GM12878 (cell line): ENCODE results near the gene PCSK1N. TPM values are rescaled to one million over a fixed set of nuclear protein-coding genes. Genes with fewer than 3 reads are reported as not detected.

Experiments used
- ATAC-seq: fragments of 200-7000 bp; cut with Tn5 transposase; 3 replicates; pipeline ENCODE4 v1.9.1; 2020; ENCODE audit warnings: mild to moderate bottlenecking, moderate library complexity
- BruUV-seq: library from RNA; stranded (reverse); fragments of 400-500 nt; replicated peaks from 2 replicates; lab custom pipeline; 2021; lab: Mats Ljungman, UMichigan
- CTCF ChIA-PET: fragments of 300-600 bp; sonication (Branson Sonifier 250); formaldehyde crosslinking; extraction: SDS; loops from one replicate; lab custom pipeline; 2021; ENCODE audit warnings: inconsistent platforms; lab: Yijun Ruan, JAX
- POLR2A ChIA-PET: fragments of 350-600 bp; formaldehyde crosslinking; extraction: SDS; loops from one replicate; lab custom pipeline; 2021; ENCODE audit warnings: inconsistent platforms; lab: Charles Lee
- RAD21 ChIA-PET: fragments of 300-600 bp; sonication (Branson Sonifier 250); formaldehyde crosslinking; loops from one replicate; lab custom pipeline; 2023; ENCODE audit warnings: antibody characterized with exemption; ENCODE audit not compliant: unreplicated experiment; lab: Charles Lee
- SMC1A ChIA-PET: fragments of 300-600 bp; sonication (Branson Sonifier 250); formaldehyde crosslinking; loops from one replicate; lab custom pipeline; 2023; ENCODE audit not compliant: unreplicated experiment, uncharacterized antibody; lab: Charles Lee
- DNase-seq: peaks from one replicate; pipeline ENCODE4 v3.0.0-alpha.2; 2011; ENCODE audit warnings: low read depth, low spot score
- FAIRE-seq: peaks from 3 replicates; lab custom pipeline; 2011; peaks lifted over from hg19 to GRCh38; lab: Jason Lieb, UNC
- H2AFZ ChIP-seq: 2 replicates; pipeline ENCODE4 v1.6.0; 2011; ENCODE audit warnings: low read depth, low read length, control low read depth; ENCODE audit not compliant: control insufficient read depth
- H3K27ac ChIP-seq: 2 replicates; pipeline ENCODE4 v1.5.1; 2011; ENCODE audit warnings: control low read depth; ENCODE audit not compliant: control insufficient read depth, insufficient read depth
- H3K27me3 ChIP-seq, 2 experiments: replicated peaks in 1 of 2; 2 replicates each; pipeline versions ENCODE4 v1.6.0 to v1.6.1; 2011; ENCODE audit warnings: low read length in 1 of 2; ENCODE audit not compliant: control insufficient read depth in 2 of 2, insufficient read depth in 2 of 2
- H3K36me3 ChIP-seq, 2 experiments: 2 replicates each; pipeline ENCODE4 v1.5.1; 2011; ENCODE audit warnings: low read length in 1 of 2; ENCODE audit not compliant: control insufficient read depth in 2 of 2, insufficient read depth in 2 of 2
- H3K4me1 ChIP-seq: 2 replicates; pipeline ENCODE4 v1.6.1; 2011; ENCODE audit warnings: mild to moderate bottlenecking, low read length, moderate library complexity, mixed read lengths; ENCODE audit not compliant: control insufficient read depth, insufficient read depth
- H3K4me2 ChIP-seq: 2 replicates; pipeline ENCODE4 v1.6.0; 2011; ENCODE audit warnings: control low read depth; ENCODE audit not compliant: control insufficient read depth, insufficient read depth
- H3K4me3 ChIP-seq: fragments of 200-600 bp; sonication (generic); 2 replicates; pipeline ENCODE4 v1.5.1; 2016
- H3K79me2 ChIP-seq: 2 replicates; pipeline ENCODE4 v1.6.0; 2011; ENCODE audit warnings: low read length; ENCODE audit not compliant: control insufficient read depth, insufficient read depth
- H3K9ac ChIP-seq: 2 replicates; pipeline ENCODE4 v1.8.0; 2011; ENCODE audit warnings: low read length, control low read depth, mixed read lengths; ENCODE audit not compliant: control insufficient read depth, insufficient read depth
- H3K9me3 ChIP-seq: replicated peaks from 3 replicates; pipeline ENCODE4 v1.5.1; 2011; ENCODE audit warnings: mild to moderate bottlenecking, low read length; ENCODE audit not compliant: control insufficient read depth, insufficient read depth
- H4K20me1 ChIP-seq: 2 replicates; pipeline ENCODE4 v1.6.0; 2011; ENCODE audit not compliant: control insufficient read depth, insufficient read depth
- ZNF687 ChIP-seq: fragments of 450-650 bp; IDR thresholded peaks from 2 replicates; pipeline ENCODE4 v1.6.1; 2017; ENCODE audit warnings: mild to moderate bottlenecking, moderate library complexity
- WGBS: methylation state at CpG from one replicate; pipeline ENCODE4 v1.1.6; 2016; ENCODE audit warnings: low lambda C conversion rate; ENCODE audit not compliant: insufficient replicate concordance, insufficient coverage; ENCODE audit errors: missing lambda C conversion rate; 5-methylcytosine and 5-hydroxymethylcytosine counted together
- in situ Hi-C: fragments of 300-500 bp; cut with MboI; formaldehyde crosslinking; loops from 9 replicates; pipeline ENCODE4 v1.14.3; 2018; ENCODE audit warnings: mixed read lengths
- intact Hi-C: fragments of 100-400 bp; cut with micrococcal nuclease; formaldehyde crosslinking; loops from one replicate; pipeline ENCODE4 v1.14.2; 2022; ENCODE audit not compliant: unreplicated experiment
- polyA plus RNA-seq, 11 experiments: library from polyadenylated mRNA; depleted of rRNA in 4 of 11; unstranded in 6 of 11; stranded (reverse) in 5 of 11; fragments of >200 nt; fragmentation: Nextera tagmentation in 4 of 11; fragmentation: Illumina TruSeq in 1 of 11; extraction: Ambion mirVana in 4 of 11; extraction: Trizol in 1 of 11; gene quantifications; 1 replicate in 1 of 11; 2 replicates in 10 of 11; pipeline versions ENCODE4 v1.2.1 to v1.2.3, GENCODE V29; 2011 to 2016; ENCODE audit warnings: inconsistent platforms in 2 of 11, missing spikeins in 2 of 11, low read depth in 1 of 11
- total RNA-seq, 4 experiments: library from RNA; depleted of rRNA in 3 of 4; stranded (reverse); fragments of >200 nt in 3 of 4; fragmentation: Illumina TruSeq in 1 of 4; extraction: Trizol in 1 of 4; gene quantifications; 2 replicates each; pipeline versions ENCODE4 v1.2.1 to v1.2.3, GENCODE V29; 2013 to 2021
- TF ChIP-seq, protein P1 (sequence below), 3 experiments: IDR thresholded peaks in 2 of 3; conservative IDR thresholded peaks in 1 of 3; 2 replicates each; pipeline ENCODE4 v1.5.1; 2011; ENCODE audit warnings: low read depth in 3 of 3, low read length in 3 of 3, mild to moderate bottlenecking in 3 of 3, control low read depth in 2 of 3, moderate library complexity in 2 of 3, inconsistent platforms in 1 of 3, mixed read lengths in 1 of 3; ENCODE audit not compliant: control insufficient read depth in 2 of 3, insufficient read depth in 1 of 3; ENCODE audit errors: extremely low read depth in 1 of 3

PCSK1N gene
- total and polyA plus RNA-seq, 10 of the 15 experiments (the other 5 are each of a cell fraction or from before 2014, with no cell fraction given): 0.19 TPM; not detected in 9

- H3K4me2 ChIP-seq: no peak within 1 kb of the TSS
- H3K36me3 ChIP-seq: no peaks in the 10 kb centered on the region
- RAD21 ChIA-PET: no interaction called here
- TF ChIP-seq, protein P1, sequence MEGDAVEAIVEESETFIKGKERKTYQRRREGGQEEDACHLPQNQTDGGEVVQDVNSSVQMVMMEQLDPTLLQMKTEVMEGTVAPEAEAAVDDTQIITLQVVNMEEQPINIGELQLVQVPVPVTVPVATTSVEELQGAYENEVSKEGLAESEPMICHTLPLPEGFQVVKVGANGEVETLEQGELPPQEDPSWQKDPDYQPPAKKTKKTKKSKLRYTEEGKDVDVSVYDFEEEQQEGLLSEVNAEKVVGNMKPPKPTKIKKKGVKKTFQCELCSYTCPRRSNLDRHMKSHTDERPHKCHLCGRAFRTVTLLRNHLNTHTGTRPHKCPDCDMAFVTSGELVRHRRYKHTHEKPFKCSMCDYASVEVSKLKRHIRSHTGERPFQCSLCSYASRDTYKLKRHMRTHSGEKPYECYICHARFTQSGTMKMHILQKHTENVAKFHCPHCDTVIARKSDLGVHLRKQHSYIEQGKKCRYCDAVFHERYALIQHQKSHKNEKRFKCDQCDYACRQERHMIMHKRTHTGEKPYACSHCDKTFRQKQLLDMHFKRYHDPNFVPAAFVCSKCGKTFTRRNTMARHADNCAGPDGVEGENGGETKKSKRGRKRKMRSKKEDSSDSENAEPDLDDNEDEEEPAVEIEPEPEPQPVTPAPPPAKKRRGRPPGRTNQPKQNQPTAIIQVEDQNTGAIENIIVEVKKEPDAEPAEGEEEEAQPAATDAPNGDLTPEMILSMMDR (IDR thresholded peaks at IDR 0.05 in 2 of 3, conservative IDR thresholded peaks at IDR 0.05 in 1 of 3; ENCODE audit: control insufficient read depth in 2 of 3, extremely low read depth in 1 of 3, insufficient read depth in 1 of 3, low read depth in 3 of 3, low read length in 3 of 3): 0 out of 6 replicates have a peak, but pooled peaks of 1 of the 3 experiments have one; percentile 5
- TF ChIP-seq ZNF687: no peak
- no peaks in the 10 kb centered on the region for H3K79me2 ChIP-seq
- no TSS peak for BruUV-seq
- no peak within 1 kb of the TSS for H3K4me3 ChIP-seq
- H3K27ac ChIP-seq: no peak within 1 kb of the TSS
- no peaks in the 10 kb centered on the region for H4K20me1 ChIP-seq
- CTCF ChIA-PET: interaction anchor here (0.7 kb wide), 1 partner anchor 111 kb away, joined by 3 read pairs; no protein-coding TSS in a partner anchor
- SMC1A ChIA-PET: no interaction called here
- POLR2A ChIA-PET: no interaction called here
- WGBS: 88% methylated on average over 32 of the region's 67 CpGs
- H3K27me3 ChIP-seq: 0 out of 4 replicates have a peak, but pooled peaks cover 0 to 2% of the 10 kb centered on the region in 2 experiments
- no peak within 1 kb of the TSS for H3K9ac ChIP-seq
- in situ Hi-C loops (loop anchor here (5.0 to 10.0 kb wide), 2 partner anchors 34 to 52 kb away; no protein-coding TSS in a partner anchor), intact Hi-C loops (no loop called here)
- no peak for FAIRE-seq
- no peak within 1 kb of the TSS for H2AFZ ChIP-seq
- no peaks in the 10 kb centered on the region for H3K4me1 ChIP-seq
- H3K9me3 ChIP-seq: no peaks in the 10 kb centered on the region; the same call in 2 of the 3 replicates
- no peak for ATAC-seq
- DNase-seq: no peak
These were observed 9.1 kb downstream of the PCSK1N start, which contains the start of gene ERAS for GRCh38 chrX:48826135-48826875. Gene ERAS (plus strand): TSS chrX:48826513. CDS start chrX:48829124, 2,611 bp downstream.
